Stimulated activated CD8-positive, alpha-beta memory T cell treated with anti-CD3 and anti-CD28 coated beads, Interleukin-4, amount 100 ng/mL, for 48 hours (primary cell): ENCODE measurements around the gene UQCC5.

Source experiments
- DNase-seq: peaks from one replicate; pipeline ENCODE4 v3.0.0-alpha.2; 2020

The UQCC5 gene

DNA sequence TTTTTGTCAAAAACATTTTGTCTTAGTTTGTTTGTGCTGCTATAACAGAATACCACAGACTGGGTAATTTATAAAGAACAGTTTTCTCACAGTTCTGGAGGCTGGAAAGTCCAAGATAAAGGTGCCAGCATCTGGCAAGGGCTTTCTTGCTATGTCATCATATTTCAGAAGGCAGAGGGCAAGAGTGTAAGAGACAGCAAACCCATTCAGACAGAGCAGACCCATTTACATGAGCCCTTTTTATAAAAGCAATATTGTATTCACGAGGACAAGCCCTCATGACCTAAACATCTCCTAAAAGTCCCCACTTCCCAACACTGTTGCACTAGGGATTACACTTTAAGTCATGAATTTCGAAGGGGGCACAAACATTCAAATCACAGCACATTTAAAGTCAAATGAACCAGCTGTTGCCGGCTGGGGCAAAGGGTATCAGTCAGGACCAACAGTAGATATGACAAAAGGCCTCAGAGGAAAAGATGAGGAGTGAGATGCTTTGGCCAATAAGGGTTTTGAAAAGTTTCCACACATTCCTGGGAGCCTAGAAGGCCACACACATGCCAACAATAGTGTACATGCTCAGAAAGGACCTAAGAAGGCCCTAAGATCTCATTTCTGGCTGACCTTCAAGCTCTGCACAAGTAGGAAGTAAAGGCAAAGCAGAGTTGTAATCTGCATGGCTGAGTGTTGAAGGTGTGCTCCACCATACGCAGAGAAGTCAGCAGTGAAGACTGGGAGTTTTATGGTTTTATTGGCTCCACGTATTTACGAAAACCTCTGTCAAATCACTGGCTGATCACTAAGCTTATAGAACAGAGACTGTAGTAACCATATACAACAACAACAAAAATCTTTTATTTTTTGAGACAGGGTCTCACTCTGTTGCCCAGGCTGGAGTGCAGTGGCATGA is 37.9 kb downstream of the UQCC5 start:
- DNase-seq: no peak
